Amniotic stem cell (primary cell): ENCODE measurements around the gene NFX1.
A peak's percentile ranks its signal among the peaks of the same experiment; 100 is the strongest.
"Not testable (repeated sequence)": the region's sequence is repeated elsewhere in the genome, so short reads cannot be mapped to it uniquely, and the experiment has no call there.

Source experiments
- DNase-seq: peaks from one replicate; lab custom pipeline; 2025; lab: John Stamatoyannopoulos, UW

The NFX1 gene

DNA sequence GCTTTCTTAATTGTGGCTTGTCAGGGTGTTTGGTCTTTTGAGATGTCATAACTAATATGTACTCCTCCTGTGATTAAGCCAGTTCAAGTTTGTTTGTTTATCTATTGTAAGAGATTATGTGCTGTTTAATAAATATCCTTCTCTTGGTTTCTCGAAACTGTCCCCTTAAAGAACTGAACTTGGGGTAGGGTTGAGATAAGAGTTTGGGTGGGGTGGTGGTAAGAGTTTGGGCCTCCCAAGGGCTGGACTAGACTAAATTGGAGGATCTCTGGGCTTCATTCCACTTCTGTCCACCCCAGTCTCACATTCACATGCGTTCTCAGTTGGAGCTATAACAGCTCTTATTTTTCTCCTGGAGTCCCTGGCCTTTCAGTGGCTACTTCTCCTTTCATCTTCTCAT is 73.8 kb downstream of the NFX1 start:
- DNase-seq = no peak

DNA sequence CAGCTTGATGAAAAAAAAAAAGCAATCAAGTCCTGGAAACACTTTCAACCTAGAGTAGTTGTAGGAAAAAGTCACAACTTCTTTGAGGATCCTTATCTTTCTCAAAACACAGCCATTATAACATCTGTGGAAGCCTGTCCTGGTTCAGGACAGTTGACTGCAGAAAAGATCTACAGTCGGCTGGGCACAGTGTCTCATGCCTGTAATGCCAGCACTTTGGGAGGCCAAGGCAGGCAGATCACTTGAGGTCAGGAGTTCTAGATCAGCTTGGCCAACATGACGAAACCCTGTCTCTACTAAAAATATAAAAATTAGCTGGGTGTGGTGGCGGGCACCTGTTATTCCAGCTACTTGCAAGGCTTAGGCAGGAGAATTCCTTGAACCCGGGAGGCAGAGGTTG is 74.5 kb downstream of the NFX1 start:
- DNase-seq = not testable (repeated sequence)

DNA sequence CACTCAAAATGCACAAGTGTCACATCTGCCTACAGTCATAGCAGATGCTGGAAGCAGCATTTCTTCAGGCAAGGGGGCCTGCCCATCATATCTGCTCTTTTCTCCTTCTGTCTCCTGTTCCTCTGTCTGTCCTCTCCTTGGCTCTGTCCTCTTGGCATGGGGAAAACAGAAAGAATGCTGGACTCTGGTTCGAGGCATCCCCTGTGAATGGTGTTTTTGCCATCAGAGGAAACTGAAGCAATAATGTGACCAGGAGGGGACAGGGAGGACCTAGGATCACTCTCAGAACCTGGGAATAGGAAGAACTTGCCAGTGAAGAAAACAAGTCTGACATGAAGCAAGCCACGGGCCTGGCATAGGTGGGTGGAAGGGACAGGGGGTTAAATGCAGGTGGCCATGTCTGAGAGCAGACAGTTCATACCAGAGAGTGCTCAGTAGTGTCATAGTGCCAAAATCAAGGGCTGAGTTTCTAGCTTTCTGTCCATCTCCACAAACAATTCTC is 76.7 kb downstream of the NFX1 start:
- DNase-seq = no peak

DNA sequence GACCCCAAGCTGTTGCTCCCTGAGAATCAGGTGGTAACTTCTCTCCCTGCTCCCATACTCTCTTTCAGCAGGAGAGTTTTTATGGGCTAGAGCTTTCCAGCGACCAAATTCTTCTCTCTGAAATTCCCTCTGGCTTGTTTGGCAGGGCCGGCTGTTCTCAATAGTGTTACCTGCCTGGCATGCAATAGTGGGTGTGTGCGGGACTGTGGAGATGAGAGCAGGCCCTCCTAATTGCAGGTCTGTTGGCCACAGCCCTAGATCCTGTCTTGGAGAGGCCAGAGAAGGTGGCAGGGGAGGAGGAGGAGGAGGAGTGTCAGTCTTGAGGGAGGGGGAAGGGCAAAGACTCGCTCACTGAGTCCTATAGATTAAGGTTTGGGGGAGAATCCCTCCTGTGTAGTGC is 82.6 kb downstream of the NFX1 start:
- no peak for DNase-seq

DNA sequence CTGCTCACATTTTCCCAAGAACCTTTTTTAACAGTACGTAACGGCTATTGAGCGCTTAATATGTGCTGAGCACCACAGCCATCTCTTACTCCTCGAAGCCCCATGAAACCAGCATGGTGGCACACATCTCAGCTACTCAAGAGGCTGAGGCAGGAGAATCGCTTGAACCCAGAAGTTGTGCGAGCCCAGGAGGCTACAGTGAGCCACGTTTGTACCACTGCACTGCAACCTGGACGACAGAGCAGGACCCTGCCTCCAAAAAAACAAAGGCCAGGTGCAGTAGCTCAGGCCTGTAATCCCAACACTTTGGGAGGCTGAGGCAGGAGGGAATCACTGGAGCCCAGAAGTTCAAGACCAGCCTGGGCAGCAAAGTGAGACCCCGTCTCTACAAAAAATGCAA is 83.9 kb downstream of the NFX1 start:
- no peak for DNase-seq

DNA sequence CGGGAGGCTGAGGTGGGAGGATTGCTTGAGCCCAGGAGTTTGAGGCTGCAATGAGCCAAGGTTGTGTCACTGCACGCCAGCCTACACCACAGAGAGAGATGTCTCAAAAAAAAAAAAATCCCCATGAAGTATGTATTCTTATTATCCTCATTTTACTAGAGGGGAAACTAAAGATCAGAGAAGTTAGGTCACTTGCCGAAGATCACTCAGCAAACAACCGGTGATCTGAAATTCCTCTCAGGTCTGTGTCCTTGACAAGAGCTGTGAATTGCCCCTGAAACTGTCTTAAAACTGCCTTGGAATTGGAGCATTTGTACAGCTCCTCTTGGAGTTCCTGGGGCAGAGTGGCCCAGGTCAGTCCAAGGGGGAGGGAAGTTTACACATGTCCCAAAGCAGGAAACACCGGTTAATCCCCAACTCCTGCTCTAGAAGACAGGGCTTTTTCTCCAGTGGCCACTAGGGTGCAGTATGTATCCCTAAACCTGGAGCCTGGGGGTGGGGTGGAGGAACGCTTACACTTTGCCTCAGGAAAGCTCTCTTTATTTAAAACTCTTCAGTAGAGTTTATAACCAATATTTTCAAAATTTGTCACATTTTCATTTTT is 84.4 kb downstream of the NFX1 start:
- peak; percentile 52 for DNase-seq

DNA sequence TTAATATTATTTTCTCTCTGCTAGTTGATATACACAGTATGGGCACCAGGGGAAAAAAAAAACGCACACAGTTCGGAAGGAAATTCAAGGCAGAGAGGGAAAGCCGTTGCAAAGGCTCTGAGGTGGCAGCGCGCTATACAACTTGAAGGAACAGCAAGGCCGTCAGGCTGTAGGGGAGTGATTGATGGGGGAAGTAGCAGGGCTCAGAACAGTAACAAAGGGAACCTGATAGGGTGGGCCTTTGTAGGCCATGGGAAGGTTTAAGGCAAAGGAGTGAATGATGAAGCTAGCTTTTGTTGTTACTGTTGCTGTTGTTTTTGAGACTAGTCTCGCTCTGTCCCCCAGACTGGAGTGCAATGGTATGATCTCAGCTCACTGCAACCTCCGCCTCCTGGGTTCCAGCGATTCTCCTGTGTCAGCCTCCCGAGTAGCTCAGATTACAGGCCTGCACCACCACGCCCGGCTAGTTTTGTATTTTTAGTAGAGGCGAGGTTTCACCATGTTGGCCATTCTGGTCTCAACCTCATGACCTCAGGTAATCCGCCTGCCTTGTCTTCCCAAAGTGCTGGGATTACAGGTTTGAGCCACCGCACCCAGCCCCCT is 85.0 kb downstream of the NFX1 start:
- DNase-seq = no peak

DNA sequence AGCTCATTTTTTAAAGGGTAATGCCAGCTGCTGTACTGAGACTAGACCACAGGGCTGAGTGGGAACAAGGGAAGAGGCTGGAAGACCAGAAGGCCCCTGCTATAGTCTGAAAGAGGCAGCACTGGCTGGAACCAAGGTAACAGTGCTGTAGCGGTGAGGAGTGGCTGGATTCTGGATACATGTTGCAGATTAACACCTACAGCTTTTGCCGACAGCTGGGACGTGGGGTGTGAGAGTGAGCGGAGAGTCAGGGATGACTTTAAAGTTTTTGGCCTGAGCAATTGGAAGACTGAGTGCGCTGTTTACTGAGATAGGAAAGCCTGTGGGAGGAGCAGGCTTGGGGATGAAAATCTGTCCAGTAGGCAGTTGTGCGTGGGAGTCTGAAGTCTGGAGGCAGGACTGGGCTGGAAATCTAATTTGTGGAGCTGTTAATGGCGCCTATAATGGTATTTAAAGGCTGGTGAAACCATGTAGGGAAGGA is 85.6 kb downstream of the NFX1 start:
- DNase-seq = no peak

DNA sequence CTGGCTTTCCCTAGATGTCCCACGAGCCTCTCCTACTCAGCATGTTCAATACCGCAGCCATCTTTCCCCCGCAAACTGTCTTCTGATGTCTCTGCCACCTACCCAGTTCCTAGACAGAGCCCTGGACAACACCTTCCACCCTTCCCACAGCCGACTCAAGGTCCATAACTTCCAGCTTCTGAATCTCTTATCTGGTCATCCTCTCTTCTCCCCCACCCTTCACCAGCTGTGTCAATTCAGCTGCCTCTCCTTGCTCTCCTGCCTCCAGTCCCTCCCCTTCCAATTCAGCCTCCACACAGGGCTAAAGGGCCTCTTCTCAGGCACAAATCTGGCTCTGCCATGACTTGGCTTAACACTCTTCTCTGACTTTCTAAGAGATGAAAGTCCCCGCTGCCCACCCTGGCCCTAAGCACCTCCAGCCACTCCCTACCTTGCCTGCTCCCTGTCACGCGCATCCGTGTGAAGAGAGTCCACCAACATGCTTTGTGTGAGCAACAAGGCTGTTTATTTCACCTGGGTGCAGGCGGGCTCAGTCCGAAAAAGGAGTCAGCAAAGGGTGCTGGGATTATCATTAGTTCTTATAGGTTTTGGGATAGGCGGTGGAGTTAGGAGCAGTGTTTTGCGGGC is 86.9 kb downstream of the NFX1 start:
- no peak for DNase-seq

DNA sequence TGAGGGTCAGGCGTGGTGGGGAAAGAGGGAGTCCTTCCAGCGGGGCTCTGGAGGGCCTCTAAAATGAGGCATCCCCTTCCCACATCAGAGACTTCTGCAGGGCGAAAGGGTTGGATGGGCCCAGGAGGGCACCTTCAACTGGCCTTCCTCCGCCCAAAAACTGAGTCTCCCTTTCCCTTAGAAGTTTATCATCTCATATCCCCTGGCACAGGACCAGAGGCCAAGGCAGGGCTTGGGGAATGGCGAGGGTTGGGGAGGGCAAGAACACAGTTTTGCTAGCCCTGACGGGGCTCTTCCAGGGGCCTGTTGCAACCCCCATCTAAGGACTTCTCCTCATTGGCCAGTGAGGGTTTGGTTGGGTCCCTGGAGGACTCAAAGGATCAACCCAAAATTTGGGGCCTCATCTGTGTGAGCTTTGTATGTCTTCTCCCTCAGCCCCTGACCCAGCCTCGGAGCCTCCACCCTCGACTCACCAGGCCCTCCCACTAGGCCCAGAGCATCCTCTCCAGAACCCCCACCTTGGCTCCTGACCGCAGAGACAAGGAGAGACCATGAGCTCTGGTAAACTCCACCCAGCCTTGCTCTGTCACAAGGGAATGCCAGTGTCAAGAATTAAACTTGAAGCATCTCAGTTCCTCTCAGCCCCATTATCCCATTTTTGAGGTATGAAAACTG is 87.9 kb downstream of the NFX1 start:
- DNase-seq = no peak

DNA sequence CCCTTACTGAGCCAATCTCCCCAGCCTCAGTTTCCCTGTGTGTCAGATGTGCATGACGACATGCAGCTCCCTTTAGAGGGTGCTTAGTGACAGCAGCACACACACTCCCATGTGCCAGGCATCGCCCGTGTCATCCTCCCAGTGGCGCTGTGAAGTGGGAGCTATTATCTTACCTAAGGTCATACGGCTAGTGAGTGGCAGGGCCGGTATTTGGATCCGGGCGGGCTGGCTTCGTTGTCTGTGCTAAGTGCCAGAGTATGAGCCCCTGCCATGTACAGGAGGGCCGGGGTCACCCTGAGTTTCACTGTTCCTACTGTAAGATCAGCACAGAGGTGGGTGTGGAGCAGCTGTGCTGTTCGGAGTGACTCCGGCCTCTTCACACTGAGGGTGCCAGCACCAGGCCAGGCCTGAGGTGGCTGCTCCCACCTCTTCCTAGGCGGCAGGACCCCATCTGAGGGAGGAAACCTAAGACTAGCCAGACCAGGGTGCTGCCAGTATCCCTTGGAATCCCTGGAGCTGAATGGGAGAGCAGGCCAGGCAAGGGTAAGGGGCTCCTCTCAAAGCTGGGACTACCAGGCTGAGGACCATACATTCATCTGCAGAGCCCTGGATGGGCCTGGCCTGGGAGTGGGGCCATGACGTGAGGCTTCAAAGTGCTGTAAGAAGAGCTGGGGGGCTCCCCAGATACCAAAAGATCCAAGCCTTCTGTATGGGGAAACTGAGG is 89.5 kb downstream of the NFX1 start:
- DNase-seq = no peak

DNA sequence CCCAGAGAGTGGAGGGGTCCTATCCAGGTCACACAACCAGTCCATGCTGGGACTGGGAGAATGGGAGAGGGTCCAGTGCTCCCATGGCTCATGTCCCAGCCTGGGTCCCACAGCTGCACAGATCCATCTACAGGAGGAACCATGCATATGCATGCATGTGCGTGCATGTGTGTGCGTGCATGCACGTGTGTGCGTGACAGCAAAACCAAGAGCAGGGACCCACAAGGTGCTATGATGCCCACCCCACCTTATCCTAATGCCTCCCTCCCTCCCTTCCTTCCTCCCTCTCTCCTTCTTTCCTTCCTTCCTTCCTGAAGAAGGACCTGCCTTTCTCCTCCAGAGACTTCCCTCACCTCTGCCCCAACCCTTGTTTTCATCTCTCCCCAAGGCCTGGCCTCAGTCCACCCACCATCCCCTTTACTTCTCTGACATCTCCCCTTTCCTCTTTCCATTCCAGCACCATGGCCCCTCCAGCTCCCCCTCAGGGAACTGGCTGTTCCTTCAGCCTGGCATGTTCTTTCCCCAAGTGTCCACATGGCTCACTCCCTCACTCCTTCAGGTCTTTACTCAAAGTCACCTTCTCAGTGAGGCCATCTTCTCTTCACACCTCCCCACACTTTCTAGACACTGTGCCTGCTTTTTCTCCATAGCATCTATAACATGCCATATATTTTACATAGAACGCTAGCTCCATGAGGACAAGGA is 90.2 kb downstream of the NFX1 start:
- no peak for DNase-seq

DNA sequence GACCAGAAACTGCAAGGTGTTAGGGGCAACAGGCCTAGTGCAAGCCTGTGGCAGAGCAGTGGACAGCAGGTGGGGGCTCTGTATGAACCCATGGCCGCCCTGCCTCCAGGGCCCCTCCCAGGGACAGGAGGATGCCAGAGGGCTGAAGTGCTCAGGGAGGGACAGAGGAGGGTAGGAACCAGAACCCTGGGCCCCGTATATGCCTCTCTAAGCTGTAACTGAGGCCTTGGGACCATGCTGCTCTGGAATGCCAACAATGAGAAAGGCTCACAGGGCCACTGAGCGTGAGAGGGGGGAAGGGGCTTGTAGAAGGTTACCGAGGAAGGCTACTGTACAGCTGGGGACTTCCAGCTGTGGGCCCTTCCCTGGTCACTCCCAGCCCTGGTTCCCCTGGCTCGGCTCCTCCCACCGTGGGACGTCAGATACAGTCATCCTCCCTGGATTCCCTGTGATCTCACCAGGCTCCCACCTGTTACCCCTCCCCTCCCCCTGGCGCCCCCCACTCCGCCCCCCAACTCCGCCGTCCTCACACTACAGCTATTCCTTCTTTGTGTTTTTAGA is 91.0 kb downstream of the NFX1 start:
- DNase-seq = no peak

DNA sequence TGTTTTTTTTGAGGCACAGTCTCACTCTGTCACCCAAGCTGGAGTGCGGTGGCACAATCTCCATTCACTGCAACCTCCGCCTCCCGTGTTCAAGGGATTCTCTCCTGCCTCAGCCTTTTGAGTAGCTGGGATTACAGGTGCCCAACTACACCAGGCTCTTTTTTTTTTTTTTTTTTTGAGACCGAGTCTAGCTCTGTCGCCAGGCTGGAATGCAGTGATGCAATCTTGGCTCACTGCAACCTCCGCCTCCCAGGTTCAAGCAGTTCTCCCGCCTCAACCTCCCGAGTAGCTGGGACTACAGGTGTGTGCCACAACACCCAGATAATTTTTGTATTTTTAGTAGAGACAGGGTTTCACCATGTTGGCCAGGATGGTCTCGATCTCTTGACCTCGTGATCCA is 92.1 kb downstream of the NFX1 start:
- DNase-seq = not testable (repeated sequence)

DNA sequence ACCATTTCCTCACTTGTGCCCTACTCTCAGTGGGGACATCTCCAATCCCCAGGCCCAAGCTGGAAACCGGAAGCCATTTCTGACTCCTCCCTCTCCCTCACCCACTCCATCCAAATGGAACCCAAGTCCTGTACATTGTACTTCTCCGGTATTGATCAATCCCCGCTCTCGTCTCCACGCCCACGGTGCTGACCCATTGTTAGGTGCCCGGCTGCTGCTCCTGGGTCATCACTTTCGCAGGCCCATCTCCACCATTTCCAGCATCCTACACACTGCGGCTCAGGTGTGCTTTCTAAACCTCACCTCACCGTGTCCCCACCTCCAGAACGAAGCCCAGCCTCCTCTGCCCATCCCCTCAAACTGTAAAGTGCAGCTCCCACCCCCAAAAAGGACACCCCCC is 93.1 kb downstream of the NFX1 start:
- DNase-seq = not testable (repeated sequence)

DNA sequence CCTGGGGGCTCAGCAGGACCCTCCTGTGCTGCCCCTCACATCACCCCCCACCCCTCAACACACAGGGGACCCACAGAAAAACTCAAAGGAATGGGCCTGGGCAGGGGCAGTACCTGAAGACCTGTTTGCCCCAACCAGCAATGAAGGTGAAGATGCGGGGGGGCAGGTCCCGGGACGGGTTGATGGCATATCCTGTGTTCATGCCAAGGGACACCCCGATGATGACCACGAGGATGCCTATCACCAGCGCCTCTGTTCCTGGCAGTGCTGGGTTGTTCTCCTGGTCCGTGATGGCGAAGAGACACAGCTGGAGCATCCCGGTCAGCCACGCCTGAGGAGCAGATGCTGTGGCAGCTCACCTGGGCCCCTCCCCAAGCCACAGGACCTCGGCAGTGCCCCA is 95.2 kb downstream of the NFX1 start:
- not testable (repeated sequence) for DNase-seq

DNA sequence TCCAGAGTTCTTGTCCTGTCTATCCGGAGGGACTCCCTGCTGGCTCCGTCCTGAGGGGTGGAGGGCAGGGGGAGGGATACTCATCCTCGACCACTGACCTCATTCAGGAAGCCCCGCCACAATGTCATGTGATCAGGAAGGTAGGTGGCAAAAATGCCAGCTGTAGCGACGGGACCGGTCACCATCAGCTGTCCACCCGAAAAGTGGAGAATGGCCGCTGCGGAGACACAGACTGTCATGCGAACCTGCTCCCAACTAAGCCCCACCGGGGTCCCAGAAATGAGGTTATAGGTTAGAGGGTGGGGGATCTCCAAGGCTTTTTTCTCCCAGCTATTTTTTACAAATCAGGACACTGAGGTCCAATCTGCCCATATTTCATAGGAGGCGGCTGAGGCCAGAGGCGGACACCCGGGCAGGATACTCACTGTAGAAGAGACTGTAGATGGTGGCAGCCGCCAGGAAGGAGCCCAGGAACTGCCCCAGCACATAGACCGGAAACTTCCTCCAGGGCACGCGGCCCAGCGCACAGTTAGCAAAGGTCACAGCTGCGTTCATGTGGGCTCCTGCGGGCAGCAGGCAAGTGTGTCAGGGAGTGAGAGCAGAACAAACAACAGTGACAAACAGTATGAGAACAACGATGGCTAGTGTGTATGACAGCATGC is 95.8 kb downstream of the NFX1 start:
- not testable (repeated sequence) for DNase-seq

DNA sequence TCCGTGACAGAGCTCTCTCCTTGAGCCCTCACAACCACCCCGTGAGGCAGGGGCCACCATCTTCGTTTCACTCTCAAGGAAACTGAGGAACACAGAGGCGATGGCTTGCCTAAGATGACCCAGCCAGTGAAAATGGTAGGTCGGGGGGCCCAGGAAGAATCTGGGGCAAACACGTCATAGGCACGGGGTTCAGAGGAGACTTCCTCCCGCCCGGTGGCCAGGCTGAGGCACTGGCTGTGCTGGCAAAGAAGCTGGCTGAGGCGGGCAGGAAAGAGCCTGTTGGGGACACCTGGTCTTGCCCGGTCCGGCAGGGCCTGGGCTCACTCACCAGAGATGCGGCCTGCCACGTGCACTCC is 96.3 kb downstream of the NFX1 start:
- DNase-seq = not testable (repeated sequence)

DNA sequence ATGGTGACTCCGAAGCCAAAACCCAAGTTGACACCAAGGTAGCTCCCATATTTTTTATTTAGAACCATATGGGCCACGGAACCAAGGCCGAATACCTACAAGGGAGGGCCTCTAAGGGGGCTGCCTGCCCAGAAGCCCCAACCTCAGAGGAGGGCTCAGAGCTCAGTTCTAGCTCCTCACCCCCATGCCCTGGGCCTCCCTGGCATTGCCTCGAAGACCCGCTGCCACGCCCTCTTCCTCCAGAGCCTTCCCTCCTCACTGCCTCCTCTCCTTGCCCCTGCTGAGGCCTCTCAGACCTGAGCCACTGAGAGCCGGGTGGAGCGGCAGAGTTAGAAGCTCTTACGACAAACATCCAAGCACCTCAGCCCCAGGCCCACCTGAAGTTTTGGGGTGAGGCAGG is 96.7 kb downstream of the NFX1 start:
- not testable (repeated sequence) for DNase-seq

DNA sequence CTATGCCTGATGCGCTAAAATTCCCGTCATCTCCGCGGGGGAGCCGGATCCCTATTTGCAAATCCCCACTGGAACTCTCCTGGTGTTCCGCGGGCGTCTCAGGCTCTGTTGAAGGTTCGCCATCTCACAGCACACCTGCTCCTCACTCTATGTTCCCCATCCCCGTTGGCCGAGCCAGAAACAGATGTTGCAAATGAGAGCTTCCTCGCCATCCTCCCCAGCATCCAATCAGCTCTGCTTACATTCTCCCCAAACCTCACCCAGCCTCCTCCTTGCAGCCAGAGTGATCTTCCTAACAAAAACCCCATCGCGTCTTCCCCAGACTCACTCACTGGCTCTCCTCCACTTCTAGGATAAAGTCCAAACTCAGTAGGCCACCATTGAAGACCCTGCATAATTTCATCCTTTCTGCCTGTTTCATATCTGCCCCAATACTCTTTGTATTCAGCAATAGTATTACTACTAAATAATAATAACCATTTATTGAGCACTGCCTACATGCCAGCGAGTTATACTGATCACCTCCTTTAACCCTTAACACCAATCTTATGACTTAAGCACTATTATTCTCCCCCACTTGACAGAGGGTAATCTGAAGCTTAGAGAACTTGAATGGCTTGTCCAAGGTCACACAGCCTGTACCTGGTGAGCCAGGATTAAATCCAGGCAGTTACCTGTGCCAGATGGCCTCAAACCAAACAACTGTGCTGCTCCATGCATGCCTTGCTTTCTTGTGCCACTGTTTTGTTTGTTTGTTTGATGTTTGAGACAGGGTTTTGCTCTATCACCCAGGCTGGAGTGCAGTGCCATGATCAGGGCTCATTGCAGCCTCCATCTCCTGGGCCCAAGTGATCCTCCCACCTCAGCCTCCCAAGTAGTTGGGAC is 98.0 kb downstream of the NFX1 start:
- DNase-seq = no peak
